A549 (cell line): ENCODE measurements around the gene PLBD2. TPM values are rescaled to one million over a fixed set of nuclear protein-coding genes. Genes with fewer than 3 reads are reported as not detected.

Source experiments
- ATAC-seq, 2 experiments: fragments of 200-7000 bp in 1 of 2; fragments of >200 bp in 1 of 2; cut with Nextera tagmentation in 1 of 2; cut with Tn5 transposase in 1 of 2; 3 replicates each; pipeline versions ENCODE4 v1.8.0 to v1.9.1; 2018 to 2020; ENCODE audit warnings: mild to moderate bottlenecking in 1 of 2, moderate library complexity in 1 of 2
- CTCF ChIA-PET: fragments of 300-600 bp; sonication (Branson Sonifier 250); formaldehyde crosslinking; extraction: SDS; loops from one replicate; lab custom pipeline; 2021; ENCODE audit warnings: antibody characterized with exemption, inconsistent platforms; lab: Yijun Ruan, JAX
- POLR2A ChIA-PET: fragments of 350-600 bp; formaldehyde crosslinking; extraction: SDS; loops from one replicate; lab custom pipeline; 2021; ENCODE audit warnings: antibody characterized with exemption, inconsistent platforms; lab: Yijun Ruan, JAX
- DNase-seq, 2 experiments: peaks; one replicate each; pipeline versions ENCODE4 v3.0.0 to v3.0.0-alpha.2; 2011 to 2016; ENCODE audit warnings: low read depth in 1 of 2, low spot score in 1 of 2
- FAIRE-seq: peaks from 2 replicates; lab custom pipeline; 2011; peaks lifted over from hg19 to GRCh38; lab: Jason Lieb, UNC
- H3K27ac ChIP-seq, 2 experiments: fragments of >200 bp; sonication (Bioruptor Twin); formaldehyde crosslinking; 3 replicates each; pipeline ENCODE4 v1.5.1; 2016 to 2017
- H3K4me1 ChIP-seq: fragments of >200 bp; sonication (Bioruptor Twin); formaldehyde crosslinking; 3 replicates; pipeline ENCODE4 v1.6.1; 2016
- H3K4me2 ChIP-seq: fragments of >200 bp; sonication (Bioruptor Twin); formaldehyde crosslinking; 3 replicates; pipeline ENCODE4 v1.6.1; 2016
- H3K4me3 ChIP-seq: fragments of >200 bp; sonication (Bioruptor Twin); formaldehyde crosslinking; 3 replicates; pipeline ENCODE4 v1.5.1; 2016
- H3K9me3 ChIP-seq: fragments of >200 bp; sonication (Bioruptor Twin); formaldehyde crosslinking; 3 replicates; pipeline ENCODE4 v1.6.1; 2016
- BHLHE40 ChIP-seq: IDR thresholded peaks from 2 replicates; pipeline ENCODE4 v1.6.1; 2012; ENCODE audit warnings: low read depth, low read length, inconsistent platforms
- CHD4 ChIP-seq: fragments of 200-600 bp; sonication (generic); IDR thresholded peaks from 2 replicates; pipeline ENCODE4 v1.6.1; 2016; ENCODE audit warnings: antibody characterized with exemption, mild to moderate bottlenecking, borderline replicate concordance
- FOSB ChIP-seq: fragments of 250-450 bp; sonication (Bioruptor Pico); IDR thresholded peaks from 2 replicates; pipeline ENCODE4 v1.5.0; 2020; ENCODE audit warnings: mild to moderate bottlenecking, moderate library complexity
- FOXS1 ChIP-seq: fragments of 250-450 bp; sonication (Bioruptor Pico); IDR thresholded peaks from 2 replicates; pipeline ENCODE4 v1.5.0; 2020; ENCODE audit warnings: mild to moderate bottlenecking, moderate library complexity
- HOXA7 ChIP-seq: fragments of 250-450 bp; sonication (Bioruptor Pico); IDR thresholded peaks from 2 replicates; pipeline ENCODE4 v1.5.0; 2020; ENCODE audit warnings: mild to moderate bottlenecking, moderate library complexity
- MAFK ChIP-seq: fragments of 450-650 bp; IDR thresholded peaks from 2 replicates; pipeline ENCODE4 v1.6.1; 2014; ENCODE audit not compliant: partially characterized antibody
- MAZ ChIP-seq: fragments of 150-350 bp; IDR thresholded peaks from 2 replicates; pipeline ENCODE4 v1.6.1; 2014; ENCODE audit warnings: antibody characterized with exemption, low read depth, low read length, borderline replicate concordance
- MYC ChIP-seq: IDR thresholded peaks from 2 replicates; pipeline ENCODE4 v1.6.1; 2012; ENCODE audit warnings: mild to moderate bottlenecking, inconsistent platforms, low read length, improper control_type of control experiment, borderline replicate concordance
- POLR2AphosphoS2 ChIP-seq: conservative IDR thresholded peaks from 2 replicates; pipeline ENCODE4 v1.6.1; 2012; ENCODE audit warnings: low read length, improper control_type of control experiment, inconsistent platforms
- RAD21 ChIP-seq, 2 experiments: fragments of >200 bp in 1 of 2; sonication (Bioruptor Twin) in 1 of 2; formaldehyde crosslinking in 1 of 2; IDR thresholded peaks in 1 of 2; conservative IDR thresholded peaks in 1 of 2; 2 replicates in 1 of 2; 3 replicates in 1 of 2; pipeline ENCODE4 v1.6.1; 2012 to 2018; ENCODE audit warnings: inconsistent platforms in 1 of 2
- RARB ChIP-seq: fragments of 250-450 bp; sonication (Bioruptor Pico); IDR thresholded peaks from 2 replicates; pipeline ENCODE4 v1.8.0; 2021; ENCODE audit warnings: mild to moderate bottlenecking, moderate library complexity
- SMC3 ChIP-seq: fragments of >200 bp; sonication (Bioruptor Twin); formaldehyde crosslinking; IDR thresholded peaks from 3 replicates; pipeline ENCODE4 v1.6.1; 2018; ENCODE audit warnings: inconsistent platforms
- TFCP2L1 ChIP-seq: fragments of 250-450 bp; sonication (Bioruptor Pico); IDR thresholded peaks from 2 replicates; pipeline ENCODE4 v1.5.0; 2021; ENCODE audit warnings: mild to moderate bottlenecking
- TP53 ChIP-seq: fragments of 250-450 bp; sonication (Bioruptor Pico); IDR thresholded peaks from 2 replicates; pipeline ENCODE4 v1.5.0; 2021; ENCODE audit warnings: mild to moderate bottlenecking, moderate library complexity
- ZSCAN20 ChIP-seq: fragments of 250-450 bp; sonication (Bioruptor Pico); IDR thresholded peaks from 2 replicates; pipeline ENCODE4 v1.8.0; 2022; ENCODE audit warnings: mild to moderate bottlenecking, moderate library complexity
- WGBS: methylation state at CpG from one replicate; pipeline ENCODE4 v1.1.6; 2017; ENCODE audit errors: missing lambda C conversion rate; 5-methylcytosine and 5-hydroxymethylcytosine counted together
- polyA plus RNA-seq, 4 experiments: library from polyadenylated mRNA; depleted of rRNA in 3 of 4; stranded (reverse); fragments of >200 nt; fragmentation: RNase III in 1 of 4; extraction: RNeasy Plus Mini Kit Qiagen cat#74134 plus additional on column Dnase treatment in 1 of 4; gene quantifications; 2 replicates in 3 of 4; 3 replicates in 1 of 4; pipeline ENCODE4 v1.2.3, GENCODE V29; 2011 to 2017
- TF ChIP-seq, protein P1 (sequence below): fragments of 150-350 bp; IDR thresholded peaks from 2 replicates; pipeline ENCODE4 v1.6.1; 2014; ENCODE audit warnings: low read depth, mild to moderate bottlenecking, low read length
- TF ChIP-seq, protein P2 (sequence below): fragments of >200 bp; sonication (Bioruptor Twin); formaldehyde crosslinking; IDR thresholded peaks from 3 replicates; pipeline ENCODE4 v1.6.1; 2016
- TF ChIP-seq, protein P3 (sequence below): fragments of 250-450 bp; sonication (Bioruptor Pico); IDR thresholded peaks from 2 replicates; pipeline ENCODE4 v1.5.0; 2020; ENCODE audit warnings: low read depth, mild to moderate bottlenecking, moderate library complexity
- TF ChIP-seq, protein P4 (sequence below): IDR thresholded peaks from 2 replicates; pipeline ENCODE4 v1.6.1; 2012; ENCODE audit warnings: low read depth, borderline replicate concordance

PLBD2 gene
- polyA plus RNA-seq, 2 of the 4 experiments (the other 2 are of a cell fraction) = 13.2 to 25.9 TPM

DNA sequence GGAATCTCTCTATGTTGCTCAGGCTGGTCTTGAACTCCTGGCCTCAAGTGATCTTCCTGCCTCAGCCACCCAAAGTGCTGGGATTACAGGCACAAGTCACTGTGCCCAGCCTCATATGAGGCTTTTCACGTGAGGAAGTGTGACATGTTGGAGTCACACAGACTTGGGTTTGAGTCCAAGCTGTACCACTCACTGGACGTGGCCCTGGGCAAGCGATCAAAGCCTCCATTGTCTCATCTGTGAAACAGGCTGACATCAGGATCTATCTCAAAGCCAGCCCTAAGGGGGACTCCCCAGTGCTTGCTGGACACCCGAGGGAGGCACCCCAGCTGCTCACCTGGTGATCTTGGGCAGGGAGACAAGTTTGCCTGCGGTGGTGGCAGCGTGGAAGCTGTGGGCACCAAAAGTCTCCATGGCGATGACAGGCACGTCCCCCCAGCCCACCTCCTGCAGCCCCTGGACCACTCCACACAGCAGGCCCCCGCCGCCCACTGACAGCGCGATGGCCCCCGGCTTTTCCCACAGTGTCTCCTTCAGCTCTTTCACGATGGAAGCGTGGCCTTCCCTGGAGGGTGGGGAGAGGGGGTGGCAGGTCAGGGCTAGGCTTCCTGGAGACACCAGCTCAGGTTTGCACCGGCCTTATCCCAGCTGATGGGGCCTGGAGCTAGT lies 38.6 kb downstream of the PLBD2 start:
- peak; percentile 24 to 28; a peak in 4 of 6 replicates for ATAC-seq
- FAIRE-seq = no peak
- H3K27ac ChIP-seq = peak overlapping the region in 1 of 2 experiments; percentile 0; a peak in 1 of 6 replicates
- CTCF ChIA-PET = interaction anchor here (0.7 to 2.6 kb wide), 4 partner anchors 10 to 174 kb away, joined by 3 to 8 read pairs (median 3); no protein-coding TSS in a partner anchor
- H3K4me2 ChIP-seq = no peak overlapping the region
- no peak overlapping the region for H3K4me3 ChIP-seq
- H3K9me3 ChIP-seq = no peaks in the 10 kb centered on the region
- TF ChIP-seq HOXA7 (CRISPR knock-in tag) = no peak
- no peak for TF ChIP-seq MYC
- no peak for TF ChIP-seq RAD21 (conservative IDR thresholded peaks at IDR 0.05 in 1 of 2, IDR thresholded peaks at IDR 0.05 in 1 of 2)
- no peak for TF ChIP-seq MAZ
- TF ChIP-seq, protein P1, sequence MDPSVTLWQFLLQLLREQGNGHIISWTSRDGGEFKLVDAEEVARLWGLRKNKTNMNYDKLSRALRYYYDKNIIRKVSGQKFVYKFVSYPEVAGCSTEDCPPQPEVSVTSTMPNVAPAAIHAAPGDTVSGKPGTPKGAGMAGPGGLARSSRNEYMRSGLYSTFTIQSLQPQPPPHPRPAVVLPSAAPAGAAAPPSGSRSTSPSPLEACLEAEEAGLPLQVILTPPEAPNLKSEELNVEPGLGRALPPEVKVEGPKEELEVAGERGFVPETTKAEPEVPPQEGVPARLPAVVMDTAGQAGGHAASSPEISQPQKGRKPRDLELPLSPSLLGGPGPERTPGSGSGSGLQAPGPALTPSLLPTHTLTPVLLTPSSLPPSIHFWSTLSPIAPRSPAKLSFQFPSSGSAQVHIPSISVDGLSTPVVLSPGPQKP = no peak
- TF ChIP-seq FOSB (CRISPR knock-in tag) = no peak
- no peak for TF ChIP-seq TP53
- no peak for TF ChIP-seq ZSCAN20 (CRISPR knock-in tag)
- TF ChIP-seq, protein P2, sequence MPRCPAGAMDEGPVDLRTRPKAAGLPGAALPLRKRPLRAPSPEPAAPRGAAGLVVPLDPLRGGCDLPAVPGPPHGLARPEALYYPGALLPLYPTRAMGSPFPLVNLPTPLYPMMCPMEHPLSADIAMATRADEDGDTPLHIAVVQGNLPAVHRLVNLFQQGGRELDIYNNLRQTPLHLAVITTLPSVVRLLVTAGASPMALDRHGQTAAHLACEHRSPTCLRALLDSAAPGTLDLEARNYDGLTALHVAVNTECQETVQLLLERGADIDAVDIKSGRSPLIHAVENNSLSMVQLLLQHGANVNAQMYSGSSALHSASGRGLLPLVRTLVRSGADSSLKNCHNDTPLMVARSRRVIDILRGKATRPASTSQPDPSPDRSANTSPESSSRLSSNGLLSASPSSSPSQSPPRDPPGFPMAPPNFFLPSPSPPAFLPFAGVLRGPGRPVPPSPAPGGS = no peak
- no peaks in the 10 kb centered on the region for H3K4me1 ChIP-seq
- DNase-seq = no peak
- POLR2A ChIA-PET = no interaction called here
- 67% methylated on average over 16 of the region's 16 CpGs for WGBS

DNA sequence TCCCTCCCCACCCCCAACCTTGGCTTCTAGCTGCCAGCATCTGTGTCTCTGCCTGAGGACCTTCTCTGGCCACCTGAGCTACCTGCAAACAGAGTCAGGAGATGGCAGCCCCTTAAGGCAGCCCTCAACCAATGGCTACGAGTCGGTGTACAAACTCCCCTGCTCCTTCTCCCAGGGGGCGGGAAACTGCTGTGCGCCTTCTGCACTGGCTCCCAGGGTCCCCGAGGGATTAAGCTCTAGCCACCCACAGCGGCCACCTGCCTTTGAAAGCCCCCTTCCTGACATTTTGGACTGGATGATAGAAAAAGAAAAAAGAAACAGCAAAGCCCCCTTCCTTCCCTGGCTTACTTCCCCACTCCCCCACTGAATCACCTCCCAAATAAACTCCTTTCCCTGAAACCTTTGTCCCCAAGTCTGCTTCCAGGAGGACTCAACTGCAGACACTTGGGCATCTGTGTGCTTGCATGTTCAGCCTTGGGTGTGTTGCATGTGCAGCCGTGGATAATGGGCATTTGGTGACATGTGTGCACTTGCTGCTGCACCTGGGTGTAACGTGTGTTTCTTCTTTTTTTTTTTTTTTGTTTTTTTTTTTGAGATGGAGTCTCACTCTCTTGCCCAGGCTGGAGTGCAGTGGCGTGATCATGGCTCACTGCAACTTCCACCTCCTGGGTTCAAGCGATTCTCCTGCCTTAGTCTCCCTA lies 39.3 kb downstream of the PLBD2 start:
- peak overlapping the region in 1 of 2 experiments; percentile 0; a peak in 1 of 6 replicates for H3K27ac ChIP-seq
- ChIA-PET CTCF (interaction anchor here (0.6 to 2.6 kb wide), 4 partner anchors 9 to 1234 kb away, joined by 3 to 8 read pairs (median 3); no protein-coding TSS in a partner anchor), POLR2A (no interaction called here)
- H3K4me2 ChIP-seq = no peak overlapping the region
- DNase-seq = no peak
- TF ChIP-seq RARB (CRISPR knock-in tag) (no peak), MAFK (no peak), POLR2AphosphoS2 (no peak), MAZ (no peak), FOXS1 (CRISPR knock-in tag) (no peak), HOXA7 (CRISPR knock-in tag) (no peak), SMC3 (no peak), CHD4 (no peak), TFCP2L1 (CRISPR knock-in tag) (no peak), BHLHE40 (no peak)
- TF ChIP-seq, protein P3, sequence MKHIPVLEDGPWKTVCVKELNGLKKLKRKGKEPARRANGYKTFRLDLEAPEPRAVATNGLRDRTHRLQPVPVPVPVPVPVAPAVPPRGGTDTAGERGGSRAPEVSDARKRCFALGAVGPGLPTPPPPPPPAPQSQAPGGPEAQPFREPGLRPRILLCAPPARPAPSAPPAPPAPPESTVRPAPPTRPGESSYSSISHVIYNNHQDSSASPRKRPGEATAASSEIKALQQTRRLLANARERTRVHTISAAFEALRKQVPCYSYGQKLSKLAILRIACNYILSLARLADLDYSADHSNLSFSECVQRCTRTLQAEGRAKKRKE (CRISPR knock-in tag) = no peak
- TF ChIP-seq, protein P4, sequence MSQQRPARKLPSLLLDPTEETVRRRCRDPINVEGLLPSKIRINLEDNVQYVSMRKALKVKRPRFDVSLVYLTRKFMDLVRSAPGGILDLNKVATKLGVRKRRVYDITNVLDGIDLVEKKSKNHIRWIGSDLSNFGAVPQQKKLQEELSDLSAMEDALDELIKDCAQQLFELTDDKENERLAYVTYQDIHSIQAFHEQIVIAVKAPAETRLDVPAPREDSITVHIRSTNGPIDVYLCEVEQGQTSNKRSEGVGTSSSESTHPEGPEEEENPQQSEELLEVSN = no peak
- ATAC-seq = peak in 1 of 2 experiments; percentile 5; a peak in 3 of 6 replicates
- H3K4me3 ChIP-seq = no peak overlapping the region
- H3K4me1 ChIP-seq = no peaks in the 10 kb centered on the region
- H3K9me3 ChIP-seq = no peaks in the 10 kb centered on the region
- FAIRE-seq = no peak
- 43% methylated on average over 9 of the region's 10 CpGs for WGBS
